ENCODE measurements around the gene MED9.

- TF ChIP-seq CTCF (IDR thresholded peaks at IDR 0.05; ENCODE audit: low read length): no peak
- no peak for TF ChIP-seq EZH2 (optimal IDR thresholded peaks at IDR 0.05; ENCODE audit: low read depth, low read length)
Measured at GRCh38 chr17:17505151-17505550, 28.4 kb downstream of the MED9 start.
